HL-60/S4 (cell line): ENCODE results near the gene CES4A.
"Not testable (repeated sequence)": the region's sequence is repeated elsewhere in the genome, so short reads cannot be mapped to it uniquely, and the experiment has no call there.

Source experiments
- in situ Hi-C: fragments of 300-500 bp; cut with MboI; formaldehyde crosslinking; loops from 2 replicates; pipeline ENCODE4 v1.14.3; 2022; ENCODE audit warnings: low sequenced_read_pairs

Gene CES4A

DNA sequence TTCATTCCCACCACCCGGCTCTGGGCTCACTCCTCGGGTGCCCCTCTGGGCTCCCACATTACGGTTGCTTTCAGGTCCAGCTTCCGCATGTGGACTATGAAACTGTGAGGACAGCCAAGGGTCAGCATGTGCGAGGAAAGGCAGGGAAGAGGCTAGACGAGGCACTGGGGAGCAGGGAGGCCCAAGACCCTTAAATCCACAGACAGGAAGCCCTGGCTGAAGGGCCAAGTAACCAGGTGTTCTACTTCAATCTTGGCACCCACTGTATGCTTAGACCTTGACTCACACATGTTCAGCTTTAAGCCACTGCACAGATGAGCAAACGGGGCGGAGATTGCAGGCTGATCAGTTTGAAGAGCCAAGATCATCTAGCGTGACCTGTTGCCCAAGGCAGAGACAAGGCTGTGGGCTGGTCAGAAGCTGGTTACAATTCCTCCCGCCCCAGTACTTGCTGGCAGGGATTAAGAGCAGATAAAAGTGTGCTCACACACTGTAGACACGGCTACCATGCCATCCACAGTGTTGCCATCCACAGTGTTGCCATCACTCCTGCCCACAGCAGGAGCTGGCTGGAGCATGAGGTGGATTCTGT is at the start of gene CES4A:
Gene CES4A, plus strand, starts transcription at position 393 of the 592 bp plus-strand sequence. Its CDS starts 184 bp downstream, at position 577.
- in situ Hi-C loops: no loop called here

DNA sequence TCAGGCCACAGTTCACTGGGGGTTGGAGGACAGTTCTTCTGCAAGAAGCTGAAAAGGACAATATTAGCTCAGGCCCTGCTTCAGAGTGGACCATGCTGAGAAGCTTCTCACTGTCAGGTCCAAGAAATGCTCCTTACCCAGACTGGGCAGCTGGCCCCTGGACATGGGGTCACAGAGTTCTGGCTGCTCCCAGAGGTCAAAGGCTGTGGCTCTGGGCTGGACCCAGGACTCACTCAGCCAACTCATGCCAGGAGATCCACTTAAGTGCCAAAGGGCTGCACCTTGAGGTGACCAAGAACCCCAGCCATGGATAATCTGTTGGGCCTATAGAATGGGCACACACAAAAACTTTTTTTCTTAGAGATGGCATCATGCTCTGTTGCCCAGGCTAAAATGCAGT is 49.0 kb upstream of the CES4A start:
- in situ Hi-C loops: no loop called here

DNA sequence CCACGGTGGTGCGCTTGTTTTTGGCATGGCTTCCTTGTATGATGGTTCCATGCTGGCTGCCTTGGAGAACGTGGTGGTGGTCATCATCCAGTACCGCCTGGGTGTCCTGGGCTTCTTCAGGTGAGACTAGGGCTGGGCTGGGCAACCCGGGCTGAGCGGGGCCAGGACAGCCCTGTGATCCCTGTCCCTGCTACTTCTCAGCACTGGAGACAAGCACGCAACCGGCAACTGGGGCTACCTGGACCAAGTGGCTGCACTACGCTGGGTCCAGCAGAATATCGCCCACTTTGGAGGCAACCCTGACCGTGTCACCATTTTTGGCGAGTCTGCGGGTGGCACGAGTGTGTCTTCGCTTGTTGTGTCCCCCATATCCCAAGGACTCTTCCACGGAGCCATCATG is 48.2 kb upstream of the CES4A start:
- in situ Hi-C loops: no loop called here

DNA sequence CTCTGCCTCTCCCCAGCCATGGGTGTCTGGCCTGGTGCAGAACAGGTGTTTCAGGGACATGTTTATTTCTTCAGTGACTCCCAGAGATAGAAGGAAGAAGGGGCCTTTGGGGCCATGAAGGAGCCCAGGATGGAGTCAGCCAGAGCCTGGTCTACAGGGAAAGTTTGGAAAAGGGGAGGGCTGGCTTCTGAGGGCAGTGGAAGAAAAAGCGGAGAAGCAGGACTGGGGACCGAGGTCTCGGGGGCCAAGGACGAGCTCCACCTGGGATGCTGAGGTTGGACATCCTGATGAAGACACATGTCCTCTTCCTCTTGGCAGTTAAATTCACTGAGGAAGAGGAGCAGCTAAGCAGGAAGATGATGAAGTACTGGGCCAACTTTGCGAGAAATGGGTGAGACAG is 45.4 kb upstream of the CES4A start:
- in situ Hi-C loops: no loop called here

DNA sequence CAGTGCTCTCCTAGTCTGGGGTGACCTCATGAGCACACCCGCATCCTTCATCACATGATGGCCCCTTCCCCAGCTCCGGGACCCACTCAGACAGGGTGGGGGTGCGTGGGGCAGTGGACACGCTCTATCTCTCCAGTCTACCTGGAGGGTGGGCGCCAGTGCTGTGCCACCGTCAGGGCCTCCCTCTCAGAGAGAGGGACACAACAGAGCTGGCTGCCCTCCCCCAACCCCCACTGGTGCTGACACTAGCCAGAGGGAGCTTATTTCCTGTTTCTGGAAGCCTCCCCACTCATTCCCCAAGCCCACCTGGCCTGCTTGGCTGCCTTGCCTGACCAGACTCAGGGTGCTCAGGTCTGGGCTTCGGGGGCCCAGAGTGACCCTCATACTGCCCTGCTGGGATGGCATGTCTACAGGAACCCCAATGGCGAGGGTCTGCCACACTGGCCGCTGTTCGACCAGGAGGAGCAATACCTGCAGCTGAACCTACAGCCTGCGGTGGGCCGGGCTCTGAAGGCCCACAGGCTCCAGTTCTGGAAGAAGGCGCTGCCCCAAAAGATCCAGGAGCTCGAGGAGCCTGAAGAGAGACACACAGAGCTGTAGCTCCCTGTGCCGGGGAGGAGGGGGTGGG is 44.8 kb upstream of the CES4A start:
- in situ Hi-C loops: no loop called here

DNA sequence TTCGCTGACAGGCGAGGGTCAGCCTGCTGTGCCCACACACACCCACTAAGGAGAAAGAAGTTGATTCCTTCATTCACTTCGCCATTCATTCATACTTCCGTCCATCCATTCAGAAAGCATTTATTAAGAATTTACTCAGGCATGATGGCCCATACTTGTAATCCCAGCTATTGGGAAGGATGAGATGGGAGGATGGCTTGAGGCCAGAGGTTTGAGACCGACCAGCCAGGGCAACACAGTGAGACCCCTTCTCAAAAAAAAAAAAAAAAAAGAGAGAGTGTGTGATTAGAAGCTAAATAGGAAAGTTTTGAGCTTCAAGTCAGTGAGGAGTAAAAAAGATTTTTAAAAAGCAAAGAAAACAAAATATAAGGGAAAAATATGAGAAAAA is 44.3 kb upstream of the CES4A start:
- in situ Hi-C loops: no loop called here

DNA sequence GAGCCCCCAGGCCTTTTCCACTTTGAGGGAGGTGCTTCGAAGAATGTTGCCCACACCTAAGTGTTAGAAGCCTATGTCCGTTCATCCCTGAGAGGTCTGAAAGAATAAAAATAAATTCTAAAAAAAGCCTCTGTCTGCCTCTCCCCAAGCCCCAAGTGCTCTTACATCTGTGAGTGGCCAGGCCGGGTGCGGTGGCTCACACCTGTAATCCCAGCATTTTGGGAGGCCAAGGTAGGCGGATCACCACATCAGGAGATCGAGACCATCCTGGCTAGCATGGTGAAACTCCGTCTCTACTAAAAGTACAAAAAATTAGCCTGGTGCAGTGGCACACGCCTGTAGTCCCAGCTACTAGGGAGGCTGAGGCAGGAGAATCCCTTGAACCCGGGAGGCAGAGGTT is 43.4 kb upstream of the CES4A start:
- in situ Hi-C loops: not testable (repeated sequence)

DNA sequence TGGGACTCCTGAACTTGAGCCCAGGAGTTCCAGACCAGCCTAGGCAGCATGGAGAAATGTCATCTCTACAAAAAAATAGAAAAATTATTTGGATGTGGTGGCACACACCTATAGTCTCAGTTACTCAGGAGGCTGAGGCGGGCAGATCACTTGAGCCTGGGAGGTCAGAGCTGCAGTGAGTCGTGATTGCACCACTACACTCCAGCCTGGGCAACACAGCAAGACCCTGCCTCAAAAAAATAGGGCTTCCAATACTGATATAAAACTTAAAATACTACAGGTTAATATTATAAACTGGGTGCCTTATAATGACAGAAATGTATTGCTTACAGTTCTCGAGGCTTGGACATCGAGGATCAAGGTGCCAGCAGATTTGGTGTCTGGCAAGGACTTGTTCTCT is 42.5 kb upstream of the CES4A start:
- in situ Hi-C loops: no loop called here

DNA sequence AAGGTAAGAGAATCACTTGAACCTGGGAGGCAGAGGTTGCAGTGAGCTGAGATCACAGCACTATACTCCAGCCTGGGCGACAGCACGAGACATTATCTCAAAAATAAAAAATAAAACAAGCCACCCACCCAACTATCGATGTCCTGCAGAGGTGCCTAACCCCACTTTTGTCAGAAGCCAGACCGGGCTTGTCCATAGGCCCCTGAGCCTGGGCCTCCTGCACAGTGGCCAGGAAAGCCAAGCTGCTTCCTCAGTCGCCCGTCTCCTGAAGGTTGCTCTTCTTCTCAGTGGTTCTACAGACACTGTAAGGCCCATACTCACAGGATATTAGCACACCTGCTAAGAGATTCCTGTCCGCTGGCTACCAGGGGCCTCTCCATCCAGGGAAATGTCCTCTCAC is 41.8 kb upstream of the CES4A start:
- in situ Hi-C loops: no loop called here

DNA sequence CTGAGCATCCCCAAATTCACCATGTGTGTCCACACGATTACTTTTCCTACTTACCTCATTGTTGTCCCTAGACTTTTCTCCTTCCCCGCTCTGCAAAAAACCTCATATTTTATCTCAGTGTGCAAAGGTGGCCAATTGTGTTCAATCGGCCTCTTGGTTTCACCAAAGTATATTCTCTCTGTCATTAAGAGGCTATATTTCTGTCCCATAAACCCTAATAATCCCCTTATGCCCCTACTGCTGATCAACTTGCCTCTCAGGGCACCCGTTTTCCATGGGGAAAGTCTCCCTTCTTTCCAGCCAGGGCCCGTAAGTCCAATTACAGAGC is 41.5 kb upstream of the CES4A start:
- in situ Hi-C loops: no loop called here

DNA sequence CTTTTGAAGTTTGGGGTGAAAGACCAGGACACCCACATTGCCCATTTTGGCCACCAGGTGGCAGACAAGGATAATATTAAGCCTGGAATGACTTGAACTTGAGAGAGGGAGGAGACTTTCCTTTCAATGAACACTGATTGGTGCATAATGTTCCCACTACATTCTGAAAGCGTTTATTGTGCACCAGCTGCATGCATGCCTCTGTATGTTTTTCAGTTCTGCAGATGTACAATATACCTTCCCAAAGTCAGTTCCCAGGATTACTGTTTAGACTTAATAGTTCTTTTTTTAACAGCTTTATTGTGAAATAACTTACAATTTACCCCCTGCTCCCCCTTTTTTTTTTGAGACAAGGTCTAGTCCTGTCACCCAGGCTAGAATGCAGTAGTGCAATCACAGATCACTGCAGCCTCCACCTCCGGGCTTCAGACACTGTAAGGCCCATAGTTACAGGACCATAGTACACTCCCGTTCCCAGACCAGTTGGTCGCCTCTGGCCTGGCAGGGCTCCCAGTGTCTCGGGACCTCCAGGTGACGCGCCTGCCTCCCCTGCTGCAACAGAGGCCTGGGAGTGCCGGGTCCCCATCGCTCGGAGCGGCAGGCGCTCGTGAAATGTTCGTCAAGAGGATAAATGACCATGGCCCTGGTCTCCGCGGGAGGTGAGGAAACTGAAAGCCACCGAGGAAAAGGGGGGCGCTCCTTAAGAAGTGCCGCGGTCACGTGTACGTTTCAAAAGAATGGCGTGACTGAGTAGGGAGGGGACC is 40.9 kb upstream of the CES4A start:
- in situ Hi-C loops: no loop called here

DNA sequence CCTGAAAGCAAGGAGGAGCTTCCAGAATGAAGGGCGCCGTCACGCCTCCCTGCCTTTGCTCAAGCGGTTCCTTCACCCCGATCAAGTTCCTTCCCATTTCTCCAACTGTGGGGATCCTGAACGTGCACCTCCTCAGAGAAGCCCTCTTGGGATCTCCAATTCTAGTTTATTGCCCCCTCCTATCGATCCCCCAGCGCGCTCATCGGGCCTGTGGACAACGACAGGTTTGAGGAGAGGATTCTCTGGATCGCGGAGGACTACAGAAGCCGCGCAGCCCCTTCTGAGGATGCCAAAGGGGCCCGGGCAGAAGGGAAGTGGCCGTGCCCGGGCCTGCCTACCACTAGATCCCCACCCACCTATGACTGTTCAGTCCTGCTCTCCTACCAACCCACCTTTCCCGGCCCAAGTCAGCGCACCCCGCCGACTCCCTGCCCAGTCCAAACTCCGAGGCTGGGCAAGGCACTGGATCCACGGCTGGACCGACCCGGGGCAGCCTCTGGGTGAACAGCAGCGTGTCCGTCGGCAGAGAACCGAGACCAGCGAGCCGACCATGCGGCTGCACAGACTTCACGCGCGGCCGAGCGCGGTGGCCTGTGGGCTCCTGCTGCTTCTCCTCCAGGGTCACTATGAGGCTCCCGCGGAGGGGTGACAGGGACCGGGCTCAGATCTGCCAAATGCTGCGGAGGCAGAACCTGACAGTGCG is 40.1 kb upstream of the CES4A start:
- in situ Hi-C loops: no loop called here

DNA sequence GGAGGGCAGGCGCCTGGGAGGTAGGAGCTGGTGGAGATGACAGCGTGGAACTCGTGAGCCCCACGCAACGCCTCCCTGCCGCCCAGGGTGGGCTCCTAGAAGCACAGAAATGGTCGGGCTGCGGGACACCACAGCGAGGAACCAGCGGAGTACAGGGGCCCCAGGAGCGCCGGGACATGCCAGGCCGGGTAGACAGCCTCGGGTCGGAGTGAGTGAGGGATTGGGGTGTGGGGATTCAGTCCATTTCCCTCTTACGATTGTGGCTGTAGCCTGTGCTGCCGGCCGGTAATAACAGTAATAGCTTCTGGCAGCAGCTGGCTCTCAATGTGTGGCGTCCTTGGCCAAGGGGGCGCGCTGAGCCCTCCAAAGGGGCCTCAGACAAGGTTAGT is 39.6 kb upstream of the CES4A start:
- in situ Hi-C loops: no loop called here

DNA sequence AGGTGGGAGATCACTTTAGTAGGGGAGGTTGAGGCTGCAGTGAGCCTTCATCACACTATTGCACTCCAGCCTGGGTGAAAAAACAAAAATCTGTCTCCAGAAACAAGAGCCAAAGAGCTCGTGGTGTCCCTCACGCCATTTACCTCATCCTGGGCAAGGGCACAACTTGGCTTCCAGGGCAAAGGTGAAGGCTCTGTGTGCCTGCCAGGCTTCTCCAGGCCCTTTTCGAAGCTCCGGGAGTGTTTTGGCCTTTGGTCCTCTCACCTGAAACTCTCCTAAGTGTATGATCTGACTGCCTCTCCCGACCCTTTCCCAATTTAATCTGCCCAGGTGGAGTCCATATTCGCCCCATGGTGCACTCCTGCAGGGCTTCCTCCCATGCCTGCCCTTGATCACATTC is 38.9 kb upstream of the CES4A start:
- in situ Hi-C loops: no loop called here

DNA sequence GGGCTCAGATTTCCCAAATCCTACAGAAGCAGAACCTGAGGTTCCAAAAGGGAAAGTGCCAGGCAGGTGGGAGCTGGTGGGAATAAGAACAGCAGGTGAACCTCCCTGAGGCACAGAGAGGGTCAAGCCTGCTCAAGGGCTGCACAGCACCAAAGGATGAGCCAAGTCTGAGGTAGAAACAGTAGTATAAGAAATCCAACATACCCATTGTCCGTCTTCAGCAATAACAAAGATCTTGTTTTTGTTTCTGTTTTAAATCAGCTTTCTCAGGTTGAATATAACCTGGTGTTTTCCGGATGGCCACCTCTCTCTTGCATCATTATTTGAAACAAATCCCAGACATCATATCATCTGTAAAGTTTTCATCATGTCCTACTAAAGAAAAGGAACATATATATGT is 38.0 kb upstream of the CES4A start:
- in situ Hi-C loops: loop anchor here (25.0 kb wide), 1 partner anchor 512 kb away; no protein-coding TSS in a partner anchor

DNA sequence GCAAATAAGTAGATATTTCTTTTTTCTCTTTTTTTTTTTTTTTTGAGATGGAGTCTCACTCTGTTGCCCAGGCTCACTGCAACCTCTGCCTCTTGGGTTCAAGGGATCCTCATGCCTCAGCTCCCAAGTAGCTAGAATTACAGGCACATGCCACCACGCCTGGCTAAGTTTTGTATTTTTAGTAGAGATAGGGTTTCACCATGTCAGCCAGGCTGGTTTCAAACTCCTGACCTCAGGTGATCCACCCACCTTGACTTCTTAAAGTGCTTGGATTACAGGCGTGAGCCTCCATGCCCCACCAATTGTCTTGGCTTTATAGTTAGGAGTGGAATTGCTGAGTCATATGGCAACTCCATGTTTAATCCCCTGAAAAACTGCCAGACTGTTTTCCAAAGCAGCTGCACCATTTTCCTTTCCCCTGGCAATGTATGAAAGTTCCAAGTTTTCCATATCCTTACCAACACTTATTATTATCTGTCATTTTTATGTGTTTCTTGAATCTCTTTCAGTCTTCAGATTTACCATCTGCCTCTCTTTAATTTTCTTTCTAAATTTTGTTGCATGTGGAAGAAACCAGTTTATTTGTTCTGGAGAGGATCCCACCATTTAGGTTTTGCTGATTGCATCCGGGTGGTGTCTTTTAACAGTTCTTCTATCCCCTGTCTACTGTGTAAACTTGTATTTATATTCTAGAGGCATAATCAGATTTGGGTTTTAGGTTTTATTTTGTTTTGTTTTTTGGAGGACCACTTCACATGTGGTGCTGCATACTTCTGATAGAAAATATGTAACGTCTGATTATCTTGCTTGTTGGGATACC is 37.2 kb upstream of the CES4A start:
- in situ Hi-C loops: loop anchor here (25.0 kb wide), 1 partner anchor 511 kb away; no protein-coding TSS in a partner anchor

DNA sequence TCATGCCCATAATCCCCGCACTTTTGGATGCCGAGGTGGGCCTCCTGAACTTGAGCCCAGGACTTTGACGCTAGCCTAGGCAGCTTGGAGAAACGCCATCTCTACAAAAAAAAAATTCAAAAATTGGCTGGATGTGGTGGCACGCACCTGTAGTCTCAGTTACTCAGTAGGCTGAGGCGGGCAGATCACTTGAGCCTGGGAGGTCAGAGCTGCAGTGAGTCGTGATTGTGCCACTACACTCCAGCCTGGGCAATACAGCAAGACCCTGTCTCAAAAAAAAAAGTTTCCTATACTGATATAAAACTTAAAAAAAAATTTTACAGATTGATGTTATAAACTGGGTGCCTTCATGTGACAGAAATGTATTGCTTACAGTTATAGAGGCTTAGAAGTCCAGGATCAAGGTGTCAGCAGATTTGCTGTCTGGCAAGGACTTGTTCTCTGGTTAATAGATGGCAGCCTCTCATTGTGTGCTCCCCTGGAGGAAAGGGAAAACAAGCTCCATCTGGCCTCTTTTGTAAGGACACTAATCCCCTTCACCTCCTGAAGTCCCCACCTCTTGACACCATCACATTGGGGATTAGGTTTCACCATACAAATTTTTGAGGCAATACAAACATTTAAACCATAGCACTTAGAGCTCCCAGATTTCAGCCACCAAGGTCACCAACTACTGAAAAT is 35.8 kb upstream of the CES4A start:
- in situ Hi-C loops: loop anchor here (25.0 kb wide), 1 partner anchor 510 kb away; no protein-coding TSS in a partner anchor

DNA sequence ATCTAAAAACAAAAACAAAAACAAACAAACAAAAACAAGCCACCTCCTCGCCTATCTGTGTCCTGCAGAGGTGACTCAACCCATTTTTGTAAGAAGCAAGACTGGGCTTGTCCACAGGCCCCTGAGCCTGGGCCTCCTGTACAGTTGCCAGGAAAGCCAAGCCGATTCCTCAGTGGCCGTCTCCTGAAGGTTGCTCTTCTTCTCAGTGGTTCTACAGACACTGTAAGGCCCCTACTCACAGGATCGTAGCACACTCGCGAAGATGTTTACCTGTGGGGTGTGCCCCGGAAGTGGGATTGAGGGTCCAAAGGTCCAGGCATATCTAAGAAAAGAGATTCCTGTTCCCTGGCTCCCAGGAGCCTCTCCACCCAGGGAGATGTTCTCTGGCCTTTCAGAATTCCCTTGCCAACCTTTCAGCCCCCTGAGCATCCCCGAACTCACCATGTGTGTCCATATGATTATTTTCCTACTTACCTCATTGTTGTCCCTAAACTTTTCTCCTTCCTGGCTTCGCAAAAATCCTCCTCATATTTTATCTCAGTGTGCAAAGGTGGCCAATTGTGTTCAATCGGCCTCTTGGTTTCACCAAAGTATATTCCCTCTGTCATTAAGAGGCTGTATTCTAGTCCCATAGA is 34.8 kb upstream of the CES4A start:
- in situ Hi-C loops: loop anchor here (25.0 kb wide), 1 partner anchor 509 kb away; no protein-coding TSS in a partner anchor

DNA sequence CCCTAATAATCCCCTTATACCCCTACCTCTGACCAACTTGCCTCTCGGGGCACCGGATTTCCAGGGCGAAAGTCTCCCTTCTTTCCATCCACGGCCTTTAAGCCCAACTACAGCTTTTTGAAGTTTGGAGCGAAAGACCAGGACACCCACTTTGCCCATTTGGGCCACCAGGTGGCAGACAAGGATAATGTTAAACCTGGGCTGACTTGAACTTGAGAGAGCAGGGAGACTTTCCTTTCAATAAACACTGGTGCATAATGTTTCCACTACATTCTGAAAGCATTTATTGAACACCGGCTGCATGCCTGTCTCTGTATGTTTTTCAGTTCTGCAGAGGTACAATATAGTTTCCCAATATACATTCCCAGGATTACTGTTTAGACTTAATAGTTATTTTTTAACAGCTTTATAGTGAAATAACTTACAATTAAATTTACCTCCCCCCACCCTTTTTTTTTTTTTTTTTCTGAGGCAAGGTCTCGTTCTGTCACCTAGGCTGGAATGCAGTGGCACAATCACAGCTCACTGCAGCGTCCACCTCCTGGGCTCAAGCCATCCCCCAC is 34.2 kb upstream of the CES4A start:
- in situ Hi-C loops: loop anchor here (25.0 kb wide), 1 partner anchor 508 kb away; no protein-coding TSS in a partner anchor
